ENCODE data around the gene CCNYL1. TPM values are rescaled to one million over a fixed set of nuclear protein-coding genes. Genes with fewer than 3 reads are reported as not detected.
"Not testable (repeated sequence)": the region's sequence is repeated elsewhere in the genome, so short reads cannot be mapped to it uniquely, and the experiment has no call there.

Gene CCNYL1
- polyA plus RNA-seq, 1 donor, result 19.6 TPM

DNA sequence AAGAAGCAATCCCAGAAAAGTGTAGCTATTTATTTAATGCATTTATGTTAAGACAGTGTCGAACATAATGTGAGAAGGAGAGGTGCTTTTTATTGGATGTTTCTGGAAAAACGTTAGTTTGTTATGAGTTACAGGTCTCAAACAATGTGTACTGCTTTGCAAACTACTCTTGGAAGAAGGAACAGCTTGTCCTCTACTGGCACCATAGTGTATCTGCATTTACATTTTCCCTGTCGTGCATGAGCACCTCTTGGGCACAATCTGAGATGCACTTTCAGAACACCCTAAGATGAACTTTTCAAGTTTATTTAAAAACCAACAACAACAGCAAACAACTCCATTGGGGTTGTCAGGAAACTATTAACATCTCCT, 22.8 kb downstream of the CCNYL1 start:
- H3K36me3 ChIP-seq (ENCODE audit: control insufficient read depth, insufficient read depth, low read length), result peaks cover 4% of the 10 kb centered on the region
- no peaks in the 10 kb centered on the region for H3K27me3 ChIP-seq (ENCODE audit: control insufficient read depth, insufficient read depth, low read length)
- H3K4me1 ChIP-seq (ENCODE audit: control insufficient read depth, insufficient read depth, low read length), result peaks cover 3% of the 10 kb centered on the region
- 27% methylated on average over 3 of the region's 3 CpGs for WGBS (ENCODE audit: insufficient coverage, low lambda C conversion rate)
- no peak overlapping the region for H3K4me3 ChIP-seq (ENCODE audit: low read length)
- peak in 1 of 2 donors; percentile 58 for DNase-seq
- H3K27ac ChIP-seq (ENCODE audit: low read length), result no peak overlapping the region
- no peaks in the 10 kb centered on the region for H3K9me3 ChIP-seq (ENCODE audit: control insufficient read depth, low read depth, low read length)

DNA sequence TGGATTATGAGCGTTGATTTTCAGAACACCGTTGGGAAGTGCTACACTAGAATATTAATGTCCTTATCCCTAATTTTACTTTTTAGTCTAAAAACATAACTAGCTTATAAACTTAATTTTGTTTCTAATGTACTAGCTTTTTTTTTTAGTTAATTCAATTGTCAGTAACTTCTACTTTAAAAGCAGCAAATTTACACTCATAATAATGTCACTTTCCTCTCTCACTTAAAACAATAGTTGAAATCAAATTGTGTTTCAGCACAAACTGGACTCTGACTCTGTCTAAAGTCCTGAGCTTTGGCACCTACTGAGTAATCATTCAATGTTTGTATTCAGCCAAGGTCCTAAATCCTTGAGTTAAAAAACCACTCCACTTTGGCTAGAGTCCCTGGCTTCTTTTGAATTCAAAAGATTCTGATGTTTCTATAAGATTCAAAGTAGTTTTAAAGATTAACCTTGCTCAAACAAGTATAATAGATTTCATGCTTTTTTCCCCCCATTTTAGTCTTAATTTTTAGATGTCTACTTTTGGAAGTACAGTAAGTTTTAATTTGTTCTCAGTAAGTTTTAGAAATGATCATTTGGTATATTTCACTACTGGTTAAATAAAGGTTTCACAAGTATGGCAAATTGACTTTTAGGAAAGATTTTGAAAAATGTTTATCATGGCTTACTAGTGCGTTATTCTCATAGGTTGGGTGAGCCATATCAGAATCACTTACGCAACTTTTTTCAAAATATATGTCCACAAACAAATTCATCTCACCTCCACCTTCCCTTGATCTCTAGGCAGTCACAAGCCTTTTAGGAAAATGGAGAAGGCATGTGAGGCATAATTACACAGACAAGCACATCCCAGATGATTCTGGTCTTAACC, 23.4 kb downstream of the CCNYL1 start:
- H3K27ac ChIP-seq (ENCODE audit: low read length), result no peak overlapping the region
- H3K9me3 ChIP-seq (ENCODE audit: control insufficient read depth, low read depth, low read length), result no peaks in the 10 kb centered on the region
- no peak overlapping the region for H3K4me3 ChIP-seq (ENCODE audit: low read length)
- no peaks in the 10 kb centered on the region for H3K27me3 ChIP-seq (ENCODE audit: control insufficient read depth, insufficient read depth, low read length)
- WGBS (ENCODE audit: insufficient coverage, low lambda C conversion rate), result 33% methylated on average over 1 of the region's 4 CpGs
- peaks cover 3% of the 10 kb centered on the region for H3K4me1 ChIP-seq (ENCODE audit: control insufficient read depth, insufficient read depth, low read length)
- peaks cover 4% of the 10 kb centered on the region for H3K36me3 ChIP-seq (ENCODE audit: control insufficient read depth, insufficient read depth, low read length)
- DNase-seq, result peak; percentile 47 to 80

DNA sequence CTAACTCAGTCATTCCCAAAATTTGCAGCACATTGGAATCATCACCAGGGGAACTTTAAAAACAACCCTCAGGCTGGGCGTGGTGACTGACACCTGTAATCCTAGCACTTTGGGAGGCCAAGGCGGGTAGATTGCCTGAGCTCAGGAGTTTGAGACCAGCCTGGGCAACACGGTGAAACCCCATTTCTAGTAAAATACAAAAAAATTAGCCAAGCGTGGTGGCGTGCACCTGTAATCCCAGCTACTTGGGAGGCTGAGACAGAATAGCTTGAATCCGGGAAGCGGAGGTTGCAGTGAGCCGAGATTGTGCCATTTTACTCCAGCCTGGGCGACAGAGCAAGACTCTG, 24.0 kb downstream of the CCNYL1 start:
- not testable (repeated sequence) for H3K4me3 ChIP-seq (ENCODE audit: low read length); H3K9me3 ChIP-seq (ENCODE audit: control insufficient read depth, low read depth, low read length); H3K36me3 ChIP-seq (ENCODE audit: control insufficient read depth, insufficient read depth, low read length); H3K27me3 ChIP-seq (ENCODE audit: control insufficient read depth, insufficient read depth, low read length); H3K27ac ChIP-seq (ENCODE audit: low read length); DNase-seq; H3K4me1 ChIP-seq (ENCODE audit: control insufficient read depth, insufficient read depth, low read length)
- WGBS (ENCODE audit: insufficient coverage, low lambda C conversion rate), result 96% methylated on average over 4 of the region's 9 CpGs

DNA sequence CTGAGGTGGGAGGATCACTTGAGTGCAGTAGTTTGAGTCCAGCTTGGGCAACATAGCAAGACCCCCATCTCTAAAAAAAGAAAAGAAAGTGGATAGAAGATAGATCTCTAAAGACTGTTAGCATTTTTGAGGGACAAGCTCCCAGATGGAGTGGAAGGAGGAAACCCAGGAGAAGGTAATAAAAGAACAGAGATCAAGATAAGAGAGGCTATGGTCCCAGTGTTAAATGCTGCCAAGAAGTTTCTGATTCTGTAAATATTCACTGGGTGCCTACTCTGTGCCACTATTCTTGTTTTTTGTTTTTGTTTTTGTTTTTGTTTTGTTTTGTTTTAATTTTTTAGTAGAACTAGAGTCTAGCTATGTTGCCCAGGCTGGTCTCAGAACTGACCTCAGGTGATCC, 32.1 kb downstream of the CCNYL1 start:
- no peak overlapping the region for H3K4me3 ChIP-seq (ENCODE audit: low read length)
- H3K9me3 ChIP-seq (ENCODE audit: control insufficient read depth, low read depth, low read length), result no peaks in the 10 kb centered on the region
- no peak overlapping the region for H3K27ac ChIP-seq (ENCODE audit: low read length)
- no peak for DNase-seq
- peaks cover 8% of the 10 kb centered on the region for H3K36me3 ChIP-seq (ENCODE audit: control insufficient read depth, insufficient read depth, low read length)
- H3K27me3 ChIP-seq (ENCODE audit: control insufficient read depth, insufficient read depth, low read length), result no peaks in the 10 kb centered on the region
- H3K4me1 ChIP-seq (ENCODE audit: control insufficient read depth, insufficient read depth, low read length), result peaks cover 3% of the 10 kb centered on the region

DNA sequence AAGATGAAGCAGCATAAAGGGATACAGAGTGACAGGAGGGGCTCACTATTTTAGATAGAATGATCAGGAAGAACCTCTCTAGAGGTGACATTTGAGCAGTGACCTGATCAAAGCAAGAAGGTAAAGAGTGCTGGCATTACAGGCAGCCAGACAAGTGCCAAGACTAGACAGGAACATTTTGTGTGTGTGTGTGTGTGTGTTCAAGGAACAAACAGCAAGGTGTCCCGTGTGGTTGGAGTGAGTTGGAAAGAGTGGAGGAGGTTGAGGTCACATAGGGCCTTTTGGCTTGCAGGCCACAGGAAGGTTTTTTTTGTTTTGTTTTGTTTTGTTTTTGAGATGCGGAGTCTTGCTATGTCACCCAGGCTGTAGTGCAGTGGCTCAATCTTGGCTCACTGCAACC, 32.6 kb downstream of the CCNYL1 start:
- 60% methylated on average over 1 of the region's 2 CpGs for WGBS (ENCODE audit: insufficient coverage, low lambda C conversion rate)
- H3K4me3 ChIP-seq (ENCODE audit: low read length), result no peak overlapping the region
- peaks cover 8% of the 10 kb centered on the region for H3K36me3 ChIP-seq (ENCODE audit: control insufficient read depth, insufficient read depth, low read length)
- no peak overlapping the region for H3K27ac ChIP-seq (ENCODE audit: low read length)
- peaks cover 5% of the 10 kb centered on the region for H3K4me1 ChIP-seq (ENCODE audit: control insufficient read depth, insufficient read depth, low read length)
- no peaks in the 10 kb centered on the region for H3K9me3 ChIP-seq (ENCODE audit: control insufficient read depth, low read depth, low read length)
- DNase-seq, result no peak
- H3K27me3 ChIP-seq (ENCODE audit: control insufficient read depth, insufficient read depth, low read length), result no peaks in the 10 kb centered on the region

DNA sequence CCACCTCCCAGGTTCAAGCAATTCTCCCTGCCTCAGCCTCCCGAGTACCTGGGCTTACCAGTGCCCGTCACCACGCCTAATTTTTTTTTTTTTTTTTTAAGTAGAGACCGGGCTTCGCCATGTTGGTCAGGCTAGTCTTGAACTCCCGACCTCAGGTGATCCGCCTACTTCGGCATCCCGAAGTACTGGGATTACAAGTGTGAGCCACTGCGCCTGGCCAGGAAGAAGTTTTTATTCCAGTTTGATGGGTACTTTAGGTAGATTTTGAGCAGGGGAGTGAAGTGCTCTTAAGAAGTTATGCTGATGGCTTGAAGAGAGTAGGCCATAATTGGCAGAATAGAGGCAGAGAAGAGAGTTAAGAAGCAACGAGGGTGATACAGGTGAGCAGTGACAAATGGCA, 33.0 kb downstream of the CCNYL1 start:
- 100% methylated on average over 2 of the region's 11 CpGs for WGBS (ENCODE audit: insufficient coverage, low lambda C conversion rate)
- H3K27ac ChIP-seq (ENCODE audit: low read length), result no peak overlapping the region
- H3K4me1 ChIP-seq (ENCODE audit: control insufficient read depth, insufficient read depth, low read length), result peaks cover 5% of the 10 kb centered on the region
- H3K9me3 ChIP-seq (ENCODE audit: control insufficient read depth, low read depth, low read length), result no peaks in the 10 kb centered on the region
- H3K27me3 ChIP-seq (ENCODE audit: control insufficient read depth, insufficient read depth, low read length), result no peaks in the 10 kb centered on the region
- H3K36me3 ChIP-seq (ENCODE audit: control insufficient read depth, insufficient read depth, low read length), result peaks cover 8% of the 10 kb centered on the region
- DNase-seq, result no peak
- H3K4me3 ChIP-seq (ENCODE audit: low read length), result no peak overlapping the region

DNA sequence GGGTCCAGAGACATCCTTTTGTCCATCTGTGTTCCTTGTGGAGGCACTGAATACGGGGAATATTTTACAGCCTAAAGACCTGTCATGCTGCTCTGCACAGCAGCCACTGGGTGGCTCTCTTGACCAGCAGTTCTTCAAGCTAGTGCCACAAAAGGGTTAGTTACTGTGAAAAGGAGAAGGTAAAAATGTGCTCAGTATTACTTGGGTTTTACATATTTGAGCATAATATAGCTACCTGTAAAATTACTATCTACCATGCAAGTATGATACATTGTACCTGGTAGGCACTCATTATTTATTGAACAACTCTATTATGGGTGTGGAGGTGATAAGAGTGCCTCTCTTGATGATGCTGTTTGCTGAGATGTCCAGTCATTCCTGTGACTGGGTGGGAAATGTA, 34.7 kb downstream of the CCNYL1 start:
- H3K36me3 ChIP-seq (ENCODE audit: control insufficient read depth, insufficient read depth, low read length), result peaks cover 8% of the 10 kb centered on the region
- no CpG with 5 or more reads among the region's 1 CpG for WGBS (ENCODE audit: insufficient coverage, low lambda C conversion rate)

DNA sequence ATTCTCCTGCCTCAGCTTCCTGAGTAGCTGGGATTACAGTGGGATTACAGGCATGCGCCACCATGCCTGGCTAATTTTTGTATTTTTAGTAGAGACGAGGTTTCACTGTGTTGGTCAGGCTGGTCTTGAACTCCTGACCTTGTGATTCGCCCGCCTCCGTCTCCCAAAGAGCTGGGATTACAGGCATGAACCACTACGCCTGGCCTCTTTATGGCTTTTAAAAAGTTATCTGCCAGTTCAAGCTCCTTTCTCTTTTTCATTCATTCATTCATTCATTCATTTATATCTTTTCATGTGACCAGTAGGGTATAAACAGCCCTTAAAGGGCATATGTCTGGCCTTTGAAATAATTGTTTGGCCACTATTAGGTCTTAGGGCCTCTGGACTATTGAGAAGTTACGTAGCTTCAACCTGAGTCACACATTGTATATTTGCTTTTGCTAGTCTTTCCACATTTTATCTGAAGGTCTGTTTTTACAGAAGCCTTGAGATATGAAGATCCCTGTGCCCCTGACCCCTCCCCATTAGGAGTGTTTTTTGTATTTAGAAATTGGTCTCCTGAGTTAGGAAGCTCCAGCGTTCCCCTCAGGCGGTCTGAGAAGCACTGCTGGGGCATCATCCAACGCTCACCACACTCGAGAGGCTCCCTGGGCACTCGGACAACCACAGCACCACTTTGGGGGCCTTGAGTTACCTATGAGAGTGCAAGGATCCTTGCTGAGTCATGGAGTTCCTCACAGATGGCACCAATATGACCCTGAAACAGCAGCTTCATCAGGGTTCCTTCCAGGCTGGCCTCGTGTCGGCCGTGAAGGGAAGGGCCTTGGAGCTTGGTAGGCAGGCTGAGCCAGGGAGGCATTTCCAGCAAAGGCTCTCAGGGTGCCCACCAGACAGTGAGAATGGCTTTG, 36.5 kb downstream of the CCNYL1 start:
- Histone ChIP-seq H3K4me3 (ENCODE audit: low read length) (no peak overlapping the region), H3K4me1 (ENCODE audit: control insufficient read depth, insufficient read depth, low read length) (peaks cover 17% of the 10 kb centered on the region), H3K27me3 (ENCODE audit: control insufficient read depth, insufficient read depth, low read length) (no peaks in the 10 kb centered on the region), H3K9me3 (ENCODE audit: control insufficient read depth, low read depth, low read length) (no peaks in the 10 kb centered on the region), H3K36me3 (ENCODE audit: control insufficient read depth, insufficient read depth, low read length) (peaks cover 5% of the 10 kb centered on the region), H3K27ac (ENCODE audit: low read length) (peak overlapping the region; percentile 74)
- WGBS (ENCODE audit: insufficient coverage, low lambda C conversion rate), result 70% methylated on average over 2 of the region's 15 CpGs
- peak in 1 of 2 donors; percentile 73 for DNase-seq

More for the DNA sequence above, 34.7 kb downstream of the CCNYL1 start:
- H3K9me3 ChIP-seq (ENCODE audit: control insufficient read depth, low read depth, low read length), result no peaks in the 10 kb centered on the region
- H3K4me1 ChIP-seq (ENCODE audit: control insufficient read depth, insufficient read depth, low read length), result peaks cover 17% of the 10 kb centered on the region
- H3K27ac ChIP-seq (ENCODE audit: low read length), result no peak overlapping the region
- H3K4me3 ChIP-seq (ENCODE audit: low read length), result no peak overlapping the region
- DNase-seq, result peak; percentile 59 to 64
- no peaks in the 10 kb centered on the region for H3K27me3 ChIP-seq (ENCODE audit: control insufficient read depth, insufficient read depth, low read length)

DNA sequence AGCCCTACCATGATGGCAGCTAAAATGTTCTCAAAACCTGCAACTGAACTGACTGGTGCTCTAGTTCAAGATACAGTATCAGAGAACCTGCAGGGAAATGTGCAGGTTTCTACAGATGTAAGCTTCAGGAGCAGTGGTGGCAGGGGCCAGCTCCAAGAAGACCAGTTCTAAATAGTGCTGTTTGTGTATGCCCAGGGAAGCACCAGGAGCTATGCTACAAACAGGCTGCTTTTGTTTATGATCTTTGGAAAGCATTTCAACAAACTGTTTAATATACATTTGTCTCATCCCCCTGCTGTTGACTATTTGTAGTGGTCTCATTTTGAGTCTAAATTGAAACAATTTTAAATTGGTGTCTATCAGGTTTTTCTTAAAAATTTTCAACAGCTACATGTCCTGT, 37.6 kb downstream of the CCNYL1 start:
- Histone ChIP-seq H3K4me1 (ENCODE audit: control insufficient read depth, insufficient read depth, low read length) (peaks cover 17% of the 10 kb centered on the region), H3K27me3 (ENCODE audit: control insufficient read depth, insufficient read depth, low read length) (no peaks in the 10 kb centered on the region), H3K36me3 (ENCODE audit: control insufficient read depth, insufficient read depth, low read length) (peaks cover 4% of the 10 kb centered on the region), H3K4me3 (ENCODE audit: low read length) (no peak overlapping the region), H3K27ac (ENCODE audit: low read length) (peak overlapping the region; percentile 74), H3K9me3 (ENCODE audit: control insufficient read depth, low read depth, low read length) (no peaks in the 10 kb centered on the region)
- DNase-seq, result no peak

DNA sequence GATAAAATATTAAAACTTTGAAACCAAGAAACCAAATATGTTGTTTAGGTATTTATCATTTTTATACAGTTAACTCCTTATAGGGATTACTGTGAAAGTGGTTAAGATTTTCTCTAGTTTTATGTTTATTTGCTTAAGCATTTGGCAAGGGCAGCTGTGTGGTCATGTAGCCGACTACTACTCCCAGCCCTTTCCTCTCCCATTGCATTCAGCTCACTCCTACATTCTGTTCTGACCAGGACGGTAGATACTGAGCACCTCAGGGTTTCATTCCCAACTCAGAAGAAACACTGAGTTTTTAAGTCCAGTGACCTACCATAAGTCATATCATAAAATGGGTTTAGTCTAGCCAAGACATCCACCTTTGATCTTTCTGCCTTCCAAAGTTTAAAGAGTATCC, 38.4 kb downstream of the CCNYL1 start:
- no peak overlapping the region for H3K4me3 ChIP-seq (ENCODE audit: low read length)
- H3K27me3 ChIP-seq (ENCODE audit: control insufficient read depth, insufficient read depth, low read length), result no peaks in the 10 kb centered on the region
- H3K27ac ChIP-seq (ENCODE audit: low read length), result peak overlapping the region; percentile 14
- no peaks in the 10 kb centered on the region for H3K9me3 ChIP-seq (ENCODE audit: control insufficient read depth, low read depth, low read length)
- no CpG with 5 or more reads among the region's 2 CpGs for WGBS (ENCODE audit: insufficient coverage, low lambda C conversion rate)
- H3K4me1 ChIP-seq (ENCODE audit: control insufficient read depth, insufficient read depth, low read length), result peaks cover 17% of the 10 kb centered on the region
- peaks cover 10% of the 10 kb centered on the region for H3K36me3 ChIP-seq (ENCODE audit: control insufficient read depth, insufficient read depth, low read length)
- DNase-seq, result no peak
